ES-I3 (cell line): ENCODE data around the gene FRMD4A.

Experiments
- H3K36me3 ChIP-seq: 2 replicates; pipeline ENCODE4 v1.6.1; 2013; ENCODE audit warnings: mild to moderate bottlenecking, low read length, control low read depth, moderate library complexity; ENCODE audit not compliant: insufficient read depth
- H3K4me1 ChIP-seq: 2 replicates; pipeline ENCODE4 v1.6.1; 2013; ENCODE audit warnings: mild to moderate bottlenecking, control low read depth, low read length; ENCODE audit not compliant: insufficient read depth
- H3K9ac ChIP-seq: 2 replicates; pipeline ENCODE4 v1.6.1; 2013; ENCODE audit warnings: low read depth, mild to moderate bottlenecking, low read length, moderate library complexity
- H3K9me3 ChIP-seq: 2 replicates; pipeline ENCODE4 v1.6.1; 2013; ENCODE audit warnings: mild to moderate bottlenecking, low read length, moderate library complexity; ENCODE audit not compliant: control insufficient read depth, insufficient read depth

The FRMD4A gene

GRCh38 chr10:13627459-13628310 is 703.0 kb downstream of the FRMD4A start:
- H3K9me3 ChIP-seq: no peaks in the 10 kb centered on the region
- H3K36me3 ChIP-seq: no peaks in the 10 kb centered on the region
- peaks cover 20% of the 10 kb centered on the region; the same call in 1 of the 2 replicates for H3K4me1 ChIP-seq
- no peak overlapping the region for H3K9ac ChIP-seq

- no peaks in the 10 kb centered on the region; the same call in 1 of the 2 replicates for H3K36me3 ChIP-seq
- H3K9ac ChIP-seq: no peak overlapping the region
- peaks cover 20% of the 10 kb centered on the region; the same call in 1 of the 2 replicates for H3K4me1 ChIP-seq
- H3K9me3 ChIP-seq: no peaks in the 10 kb centered on the region
Observed at GRCh38 chr10:13624630-13625029, 706.1 kb downstream of the FRMD4A start.

- no peak overlapping the region for H3K9ac ChIP-seq
- no peaks in the 10 kb centered on the region; the same call in 1 of the 2 replicates for H3K36me3 ChIP-seq
- peaks cover 3% of the 10 kb centered on the region; the same call in 1 of the 2 replicates for H3K4me1 ChIP-seq
- no peaks in the 10 kb centered on the region for H3K9me3 ChIP-seq
Observed at GRCh38 chr10:13621931-13622330, 708.8 kb downstream of the FRMD4A start.

GRCh38 chr10:13617116-13617515 is 713.6 kb downstream of the FRMD4A start:
- no peaks in the 10 kb centered on the region for H3K9me3 ChIP-seq
- H3K9ac ChIP-seq: no peak overlapping the region
- peaks cover 27% of the 10 kb centered on the region for H3K4me1 ChIP-seq
- no peaks in the 10 kb centered on the region; the same call in 1 of the 2 replicates for H3K36me3 ChIP-seq

GRCh38 chr10:13615650-13616300 is 714.9 kb downstream of the FRMD4A start:
- Histone ChIP-seq H3K9ac (no peak overlapping the region), H3K4me1 (peaks cover 27% of the 10 kb centered on the region), H3K36me3 (no peaks in the 10 kb centered on the region; the same call in none of the 2 replicates), H3K9me3 (no peaks in the 10 kb centered on the region)

GRCh38 chr10:13614530-13615332 is 716.0 kb downstream of the FRMD4A start:
- no peaks in the 10 kb centered on the region; the same call in none of the 2 replicates for H3K36me3 ChIP-seq
- no peaks in the 10 kb centered on the region for H3K9me3 ChIP-seq
- peaks cover 27% of the 10 kb centered on the region for H3K4me1 ChIP-seq
- H3K9ac ChIP-seq: no peak overlapping the region

- peaks cover 3% of the 10 kb centered on the region; the same call in 1 of the 2 replicates for H3K36me3 ChIP-seq
- H3K4me1 ChIP-seq: peaks cover 30% of the 10 kb centered on the region
- no peak overlapping the region for H3K9ac ChIP-seq
- no peaks in the 10 kb centered on the region for H3K9me3 ChIP-seq
Observed at GRCh38 chr10:13613519-13613918, 717.2 kb downstream of the FRMD4A start.

GRCh38 chr10:13612654-13613373 is 717.9 kb downstream of the FRMD4A start:
- H3K36me3 ChIP-seq: peaks cover 3% of the 10 kb centered on the region; the same call in 1 of the 2 replicates
- peaks cover 32% of the 10 kb centered on the region for H3K4me1 ChIP-seq
- no peak overlapping the region for H3K9ac ChIP-seq
- no peaks in the 10 kb centered on the region for H3K9me3 ChIP-seq

- peaks cover 3% of the 10 kb centered on the region; the same call in 1 of the 2 replicates for H3K36me3 ChIP-seq
- no peak overlapping the region for H3K9ac ChIP-seq
- H3K9me3 ChIP-seq: no peaks in the 10 kb centered on the region
- H3K4me1 ChIP-seq: peaks cover 5% of the 10 kb centered on the region; the same call in 1 of the 2 replicates
Observed at GRCh38 chr10:13608246-13608853, 722.4 kb downstream of the FRMD4A start.

GRCh38 chr10:13604357-13605040 is 726.2 kb downstream of the FRMD4A start:
- Histone ChIP-seq H3K9me3 (no peaks in the 10 kb centered on the region), H3K36me3 (0 out of 2 replicates have a peak, but pooled peaks cover 3% of the 10 kb centered on the region), H3K9ac (no peak overlapping the region), H3K4me1 (peaks cover 5% of the 10 kb centered on the region; the same call in 1 of the 2 replicates)

- Histone ChIP-seq H3K9ac (no peak overlapping the region), H3K4me1 (no peaks in the 10 kb centered on the region), H3K9me3 (no peaks in the 10 kb centered on the region), H3K36me3 (no peaks in the 10 kb centered on the region)
Observed at GRCh38 chr10:13597909-13598308, 732.8 kb downstream of the FRMD4A start.

GRCh38 chr10:13594641-13595040 is 736.1 kb downstream of the FRMD4A start:
- H3K9me3 ChIP-seq: no peaks in the 10 kb centered on the region
- H3K4me1 ChIP-seq: no peaks in the 10 kb centered on the region
- no peaks in the 10 kb centered on the region for H3K36me3 ChIP-seq
- H3K9ac ChIP-seq: no peak overlapping the region
